HPDE6-E6E7 (cell line): Measurements from ENCODE around the gene RBM27.
A peak's percentile ranks its signal among the peaks of the same experiment; 100 is the strongest.
"Not testable (repeated sequence)": the region's sequence is repeated elsewhere in the genome, so short reads cannot be mapped to it uniquely, and the experiment has no call there.

ENCODE experiments used
- DNase-seq: peaks from one replicate; pipeline ENCODE4 v3.0.0; 2011; ENCODE audit warnings: missing footprints; ENCODE audit errors: extremely low spot score

RBM27 gene, protein sequence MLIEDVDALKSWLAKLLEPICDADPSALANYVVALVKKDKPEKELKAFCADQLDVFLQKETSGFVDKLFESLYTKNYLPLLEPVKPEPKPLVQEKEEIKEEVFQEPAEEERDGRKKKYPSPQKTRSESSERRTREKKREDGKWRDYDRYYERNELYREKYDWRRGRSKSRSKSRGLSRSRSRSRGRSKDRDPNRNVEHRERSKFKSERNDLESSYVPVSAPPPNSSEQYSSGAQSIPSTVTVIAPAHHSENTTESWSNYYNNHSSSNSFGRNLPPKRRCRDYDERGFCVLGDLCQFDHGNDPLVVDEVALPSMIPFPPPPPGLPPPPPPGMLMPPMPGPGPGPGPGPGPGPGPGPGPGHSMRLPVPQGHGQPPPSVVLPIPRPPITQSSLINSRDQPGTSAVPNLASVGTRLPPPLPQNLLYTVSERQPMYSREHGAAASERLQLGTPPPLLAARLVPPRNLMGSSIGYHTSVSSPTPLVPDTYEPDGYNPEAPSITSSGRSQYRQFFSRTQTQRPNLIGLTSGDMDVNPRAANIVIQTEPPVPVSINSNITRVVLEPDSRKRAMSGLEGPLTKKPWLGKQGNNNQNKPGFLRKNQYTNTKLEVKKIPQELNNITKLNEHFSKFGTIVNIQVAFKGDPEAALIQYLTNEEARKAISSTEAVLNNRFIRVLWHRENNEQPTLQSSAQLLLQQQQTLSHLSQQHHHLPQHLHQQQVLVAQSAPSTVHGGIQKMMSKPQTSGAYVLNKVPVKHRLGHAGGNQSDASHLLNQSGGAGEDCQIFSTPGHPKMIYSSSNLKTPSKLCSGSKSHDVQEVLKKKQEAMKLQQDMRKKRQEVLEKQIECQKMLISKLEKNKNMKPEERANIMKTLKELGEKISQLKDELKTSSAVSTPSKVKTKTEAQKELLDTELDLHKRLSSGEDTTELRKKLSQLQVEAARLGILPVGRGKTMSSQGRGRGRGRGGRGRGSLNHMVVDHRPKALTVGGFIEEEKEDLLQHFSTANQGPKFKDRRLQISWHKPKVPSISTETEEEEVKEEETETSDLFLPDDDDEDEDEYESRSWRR

DNA sequence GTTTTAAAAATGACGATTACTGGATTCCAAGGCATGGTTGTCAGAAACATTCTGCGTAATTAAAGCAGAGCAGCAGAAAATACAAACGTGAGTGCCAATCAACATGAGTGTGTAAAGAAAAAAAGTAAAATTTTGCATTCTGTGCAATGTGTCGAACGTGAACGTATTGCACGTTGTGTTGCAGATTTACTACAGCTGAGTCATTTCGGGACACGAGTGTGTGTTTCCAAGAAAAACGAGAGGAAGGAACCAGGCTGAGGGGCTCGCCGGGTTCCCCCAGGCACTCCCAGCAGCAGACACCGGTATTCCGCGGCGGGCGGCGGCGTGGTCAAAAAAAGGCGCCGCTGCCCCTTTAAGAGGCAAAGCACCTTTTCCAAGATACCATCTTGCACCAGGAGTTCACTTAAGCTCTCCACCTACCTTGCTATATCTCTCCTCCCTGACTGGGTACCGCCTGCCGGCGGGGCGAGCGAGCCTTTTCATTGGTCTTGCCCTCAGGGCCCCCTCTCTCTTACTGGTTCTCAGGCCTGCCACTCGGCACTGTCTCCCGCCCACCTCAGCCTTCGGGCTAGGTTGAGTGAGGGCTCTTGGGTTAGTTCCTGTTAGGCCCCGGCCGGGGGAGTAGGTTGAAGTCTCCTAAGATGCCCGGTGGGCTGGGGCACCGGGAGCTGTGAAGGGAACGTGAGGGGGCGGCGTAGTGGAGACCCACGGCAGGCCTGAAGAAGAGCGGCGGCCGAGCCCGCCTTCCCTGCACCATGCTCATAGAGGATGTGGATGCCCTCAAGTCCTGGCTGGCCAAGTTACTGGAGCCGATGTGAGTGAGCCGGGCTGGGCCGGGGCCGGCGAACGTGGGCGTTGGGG, at the start of gene RBM27:
RBM27 (plus strand) TSS at position 595 of the 861 bp plus-strand sequence; CDS start at position 756, 161 bp downstream.
- DNase-seq: peak; percentile 100

DNA sequence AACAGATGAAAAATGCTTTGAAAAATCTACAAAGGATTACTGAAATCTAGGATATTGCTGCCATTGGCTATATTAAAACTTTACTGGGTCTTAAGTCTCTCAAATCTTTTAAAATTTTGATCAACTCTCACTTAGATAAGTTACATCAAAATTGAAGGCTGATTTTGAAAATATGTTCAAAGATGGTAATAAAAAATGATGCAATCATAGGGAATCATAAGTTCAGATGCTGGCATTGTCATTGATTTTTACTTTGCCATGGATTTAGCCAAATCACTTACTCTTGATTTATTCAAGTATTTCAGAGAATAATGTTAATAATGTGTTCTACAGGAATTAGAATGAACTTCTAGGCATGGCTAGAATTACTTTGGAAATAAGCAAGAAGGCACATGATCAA, 45.1 kb upstream of the RBM27 start:
- DNase-seq: no peak

DNA sequence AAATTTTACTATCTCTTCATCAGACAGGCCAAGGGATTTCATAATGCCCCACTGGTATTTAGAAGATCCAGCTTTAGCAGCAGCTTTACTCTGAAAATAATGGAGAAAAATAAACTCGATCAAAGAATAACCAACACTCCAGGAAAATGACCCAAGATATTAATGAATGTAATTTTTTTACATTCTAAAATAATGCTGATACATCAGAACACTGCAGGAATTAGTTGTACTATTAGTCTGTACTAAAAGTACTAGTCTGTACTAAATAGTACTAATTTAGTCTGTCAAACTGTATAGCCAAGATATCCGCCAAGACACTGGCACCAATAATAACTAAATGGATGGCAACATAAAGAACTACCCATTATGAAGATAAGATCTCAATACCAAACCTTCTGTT, 39.0 kb upstream of the RBM27 start:
- DNase-seq: no peak

DNA sequence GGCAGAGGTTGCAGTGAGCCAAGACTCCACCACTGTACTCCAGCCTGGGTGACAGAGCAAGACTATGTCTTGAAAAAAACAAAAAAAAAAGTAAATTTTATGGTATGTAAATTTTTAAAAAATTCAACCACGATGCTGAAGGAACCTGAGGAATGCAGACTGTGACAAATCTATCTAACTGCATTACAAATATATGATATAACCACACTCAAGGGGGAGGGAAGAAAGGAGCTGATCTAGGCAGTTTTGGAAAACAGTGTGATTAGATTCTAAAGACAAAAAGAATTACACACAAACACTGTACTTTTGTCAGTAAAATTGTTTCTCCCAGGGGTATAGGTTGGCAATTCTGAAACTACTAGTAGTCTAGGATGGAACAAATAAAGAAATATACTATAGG, 37.9 kb upstream of the RBM27 start:
- DNase-seq: no peak

DNA sequence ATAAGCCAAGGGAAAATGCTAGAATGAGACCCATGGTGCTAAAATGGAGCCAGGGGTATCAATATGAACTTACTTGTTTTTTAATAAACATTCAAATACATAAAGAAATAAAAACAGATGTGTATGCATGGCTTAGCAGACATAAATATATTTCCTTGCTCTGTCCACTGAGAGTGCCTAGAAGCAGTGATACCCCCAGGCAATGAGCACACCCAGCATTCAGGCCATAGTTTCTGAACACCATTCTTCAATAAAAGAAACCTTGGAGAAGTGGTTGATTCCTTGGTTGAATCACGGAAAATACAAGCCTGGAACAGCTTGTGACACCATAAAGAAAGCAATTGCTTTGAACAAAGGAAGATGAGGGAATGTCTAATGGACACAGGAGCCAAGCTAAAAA, 37.5 kb upstream of the RBM27 start:
- DNase-seq: no peak

DNA sequence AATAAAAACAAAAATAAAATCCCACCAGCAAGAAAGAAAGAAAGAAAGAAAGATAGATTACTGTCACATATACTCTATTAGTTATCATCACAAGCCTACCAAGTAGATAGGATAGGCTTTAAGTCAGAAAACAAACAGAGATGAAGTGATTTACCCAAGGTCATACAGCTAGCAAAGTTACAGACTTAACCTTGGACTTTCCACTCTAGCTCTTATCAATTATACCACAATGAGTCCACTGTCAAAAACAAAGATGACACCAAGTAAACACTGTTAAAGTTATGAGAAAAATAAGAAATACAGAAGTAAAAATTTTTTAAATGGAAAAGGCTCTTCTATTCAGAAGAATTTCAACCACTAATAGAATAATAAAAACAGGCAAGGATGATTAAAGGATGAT, 34.3 kb upstream of the RBM27 start:
- no peak for DNase-seq

DNA sequence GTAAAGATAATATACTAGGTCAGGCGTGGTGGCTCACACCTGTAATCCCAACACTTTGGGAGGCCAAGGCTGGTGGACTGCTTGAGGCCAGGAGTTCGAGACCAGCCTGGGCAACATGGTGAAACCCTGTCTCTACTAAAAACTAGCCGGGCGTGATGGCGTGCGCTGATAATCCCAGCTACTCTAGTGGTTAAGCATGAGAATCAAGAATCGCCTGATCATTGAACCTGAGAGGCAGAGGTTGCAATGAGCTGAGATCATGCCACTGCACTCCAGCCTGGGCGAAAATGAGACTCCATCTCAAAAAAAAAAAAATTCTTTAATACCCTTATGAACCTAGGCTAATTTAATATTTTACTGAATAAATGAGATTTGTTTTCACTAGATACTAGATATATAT, 30.4 kb upstream of the RBM27 start:
- not testable (repeated sequence) for DNase-seq

DNA sequence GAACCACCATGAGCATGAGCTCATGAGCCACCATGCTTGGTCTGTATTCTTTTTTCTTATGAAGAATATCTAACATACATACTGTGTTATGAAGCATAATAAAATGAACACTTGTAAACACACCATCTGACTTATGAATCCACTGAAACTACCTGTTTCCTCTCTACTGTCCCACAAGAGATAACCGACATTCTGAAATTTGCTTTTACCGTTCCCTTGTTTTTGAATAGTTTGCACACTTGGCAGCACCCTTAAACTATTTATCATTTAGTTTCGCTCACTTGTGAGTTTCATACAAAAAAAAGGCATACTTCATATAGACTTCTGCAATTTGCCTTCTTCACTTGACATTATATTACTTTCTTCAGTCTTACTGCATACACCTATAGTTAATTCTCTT, 29.8 kb upstream of the RBM27 start:
- DNase-seq: no peak

DNA sequence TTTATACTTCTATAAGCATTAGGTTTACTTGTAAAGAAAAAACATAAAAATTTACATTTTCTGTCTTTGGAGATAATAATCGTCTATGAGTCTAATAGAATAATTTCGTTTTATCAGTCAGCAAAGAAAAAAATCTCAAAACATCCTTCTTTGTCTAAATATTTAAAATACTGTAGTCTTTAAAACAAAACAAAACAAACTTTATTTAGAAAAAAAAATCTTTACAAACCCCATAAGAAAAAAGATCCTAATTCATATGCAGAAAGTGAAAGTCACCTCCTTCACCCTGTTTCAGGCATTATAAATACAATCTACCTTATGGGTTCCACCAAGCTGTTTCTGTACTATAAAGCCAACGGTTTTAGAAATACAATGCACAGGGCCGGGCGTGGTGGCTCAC, 26.6 kb upstream of the RBM27 start:
- DNase-seq: no peak

DNA sequence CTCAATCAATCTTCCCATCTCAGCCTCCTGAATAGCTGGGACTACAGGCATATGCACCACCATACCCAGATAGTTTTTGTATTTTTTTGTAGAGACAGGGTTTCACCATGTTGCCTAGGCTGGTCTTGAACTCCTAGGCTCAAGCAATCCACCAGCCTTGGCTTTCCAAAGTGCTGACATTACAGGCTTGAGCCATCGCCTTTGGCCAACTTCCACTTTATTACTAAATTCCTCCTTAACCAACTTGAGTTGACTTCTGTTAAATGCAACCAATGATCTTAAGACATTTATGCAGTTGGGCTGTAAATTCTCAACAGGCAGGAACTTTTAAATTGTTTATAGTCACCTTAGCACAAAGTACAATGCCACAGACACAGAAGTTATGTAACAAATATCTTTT, 23.7 kb upstream of the RBM27 start:
- DNase-seq: no peak

DNA sequence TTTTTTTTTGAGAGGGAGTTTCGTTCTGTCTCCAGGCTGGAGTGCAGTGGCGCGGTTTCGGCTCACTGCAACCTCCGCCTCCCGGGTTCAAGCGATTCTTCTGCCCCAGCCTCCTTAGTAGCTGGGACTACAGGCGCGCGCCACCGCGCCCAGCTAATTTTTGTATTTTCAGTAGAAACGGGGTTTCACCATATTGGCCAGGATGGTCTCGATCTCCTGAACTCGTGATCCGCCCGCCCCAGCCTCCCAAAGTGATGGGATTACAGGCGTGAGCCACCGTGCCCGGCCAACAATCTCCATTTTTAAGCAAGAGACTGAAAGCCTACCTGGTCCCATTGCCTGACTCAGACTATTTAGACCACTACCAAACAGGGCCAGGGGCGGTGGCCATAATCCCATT, 20.0 kb upstream of the RBM27 start:
- DNase-seq: not testable (repeated sequence)

DNA sequence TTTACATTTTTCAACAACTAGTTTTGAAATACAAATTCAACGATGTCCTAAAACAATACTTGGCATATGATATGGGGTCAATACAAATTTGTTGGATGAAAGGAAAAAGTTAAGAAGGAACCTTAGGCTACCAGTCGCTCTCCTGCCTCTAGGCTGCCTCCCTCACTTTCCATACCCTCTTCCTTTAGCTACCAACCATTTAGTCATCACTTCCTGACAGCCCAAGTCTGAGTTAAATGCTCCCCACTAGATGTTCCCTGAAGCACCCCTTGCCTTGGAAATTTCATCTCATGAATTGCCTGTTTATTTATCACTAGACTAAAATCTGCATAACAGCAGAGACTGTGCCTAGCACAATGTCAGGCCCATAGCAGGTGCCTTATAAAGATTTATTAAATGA, 18.2 kb upstream of the RBM27 start:
- DNase-seq: no peak

DNA sequence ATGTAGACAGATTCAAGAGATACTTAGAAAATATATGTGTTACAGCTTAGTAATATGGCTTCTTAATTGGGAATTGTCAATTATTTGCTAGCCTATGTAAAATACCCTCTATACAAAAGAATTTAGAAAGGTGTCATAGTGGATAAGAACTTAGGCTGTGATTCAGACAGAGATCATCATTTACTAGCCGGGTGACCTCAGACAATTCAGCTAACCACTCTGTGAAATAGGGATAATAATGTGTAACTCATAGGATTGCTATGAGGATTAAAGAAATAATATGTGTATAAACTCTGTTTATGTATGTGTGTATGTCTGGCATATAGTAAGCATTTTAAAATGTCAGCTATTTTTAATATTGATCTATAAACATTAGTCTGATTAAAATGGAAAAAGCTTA, 15.0 kb upstream of the RBM27 start:
- peak; percentile 37 for DNase-seq

DNA sequence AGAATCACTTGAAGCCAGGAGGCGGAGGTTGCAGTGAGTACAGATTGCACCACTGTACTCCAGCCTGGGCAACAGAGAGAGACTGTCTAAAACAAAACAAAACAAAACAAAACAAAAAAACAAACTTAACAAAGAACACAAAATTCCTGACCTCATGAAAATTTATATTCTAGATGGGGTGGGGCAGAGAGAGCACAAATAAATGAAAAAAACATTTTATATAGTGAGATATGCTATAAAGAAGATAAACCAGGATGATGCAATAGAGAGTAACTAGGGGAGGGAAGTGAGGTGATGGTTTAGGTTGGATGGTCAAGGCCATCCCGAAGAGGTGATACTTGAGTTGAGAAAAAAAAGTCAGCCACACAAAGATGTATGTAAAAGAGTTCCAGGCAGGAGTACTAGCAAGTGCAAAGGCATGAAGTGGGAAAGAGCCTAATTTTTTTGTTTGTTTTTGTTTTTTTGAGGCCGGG, 10.8 kb upstream of the RBM27 start:
- DNase-seq: no peak

DNA sequence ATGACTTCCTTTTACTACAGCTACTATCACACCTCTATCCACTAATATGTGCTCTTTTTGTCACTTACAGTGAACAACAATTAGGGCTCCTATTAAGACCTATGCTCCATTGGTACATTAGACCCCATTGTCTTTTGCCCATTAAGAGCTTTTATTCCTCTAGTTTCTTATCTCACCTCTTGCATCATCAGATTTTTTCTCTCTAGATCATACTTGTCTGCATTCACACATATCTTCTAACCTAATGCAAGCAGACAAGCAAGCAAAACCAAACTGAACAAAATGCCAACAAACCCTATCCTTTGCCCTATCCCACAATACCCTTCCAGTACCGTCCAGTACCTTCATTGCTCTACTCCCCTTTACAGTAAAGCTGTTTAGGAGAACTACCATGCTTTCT, 10.1 kb upstream of the RBM27 start:
- no peak for DNase-seq

DNA sequence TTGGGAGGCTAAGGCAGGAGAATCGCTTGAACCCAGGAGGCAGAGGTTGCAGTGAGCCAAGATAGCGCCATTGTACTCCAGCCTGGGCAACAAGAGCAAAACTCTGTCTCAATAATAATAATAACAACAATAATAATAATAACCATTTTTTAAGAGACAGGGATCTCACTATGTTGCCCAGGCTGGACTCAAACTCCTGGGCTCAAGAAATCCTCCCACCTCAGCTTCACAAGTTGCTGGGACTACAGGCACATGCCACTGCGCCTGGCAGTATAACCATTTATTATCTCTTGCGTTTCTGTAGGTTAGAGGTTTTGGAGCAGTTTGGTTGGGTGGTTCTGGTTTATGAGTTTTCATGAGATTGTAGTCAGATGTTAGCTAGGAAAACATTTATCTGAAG, 8.4 kb upstream of the RBM27 start:
- DNase-seq: not testable (repeated sequence)

DNA sequence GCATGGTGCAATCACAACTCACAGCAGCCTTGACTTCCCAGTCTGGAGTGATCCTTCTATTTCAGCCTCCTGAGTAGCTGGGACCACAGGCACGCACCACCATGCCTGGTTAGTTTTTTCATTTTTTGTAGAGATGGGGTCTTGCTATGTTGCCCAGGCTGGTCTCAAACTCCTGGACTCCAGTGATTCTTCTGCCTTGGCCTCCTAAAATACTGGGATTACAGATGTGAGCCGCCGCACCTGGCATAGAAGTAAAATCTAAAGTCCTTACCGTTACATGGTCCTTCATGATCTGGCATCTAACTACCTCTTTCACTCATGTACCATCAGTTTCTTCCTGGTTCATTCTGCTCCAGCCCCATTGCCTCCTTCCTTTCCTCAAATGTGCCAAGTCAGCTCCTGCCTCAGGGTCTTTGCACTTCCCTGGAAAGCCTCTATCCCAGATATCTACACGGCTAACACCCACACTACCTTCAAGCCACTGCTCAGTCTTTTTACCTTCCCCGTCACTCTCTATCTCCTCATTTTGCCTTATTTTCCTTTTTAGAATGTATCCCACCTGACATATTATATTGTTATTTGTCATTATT, 6.9 kb upstream of the RBM27 start:
- DNase-seq: no peak

DNA sequence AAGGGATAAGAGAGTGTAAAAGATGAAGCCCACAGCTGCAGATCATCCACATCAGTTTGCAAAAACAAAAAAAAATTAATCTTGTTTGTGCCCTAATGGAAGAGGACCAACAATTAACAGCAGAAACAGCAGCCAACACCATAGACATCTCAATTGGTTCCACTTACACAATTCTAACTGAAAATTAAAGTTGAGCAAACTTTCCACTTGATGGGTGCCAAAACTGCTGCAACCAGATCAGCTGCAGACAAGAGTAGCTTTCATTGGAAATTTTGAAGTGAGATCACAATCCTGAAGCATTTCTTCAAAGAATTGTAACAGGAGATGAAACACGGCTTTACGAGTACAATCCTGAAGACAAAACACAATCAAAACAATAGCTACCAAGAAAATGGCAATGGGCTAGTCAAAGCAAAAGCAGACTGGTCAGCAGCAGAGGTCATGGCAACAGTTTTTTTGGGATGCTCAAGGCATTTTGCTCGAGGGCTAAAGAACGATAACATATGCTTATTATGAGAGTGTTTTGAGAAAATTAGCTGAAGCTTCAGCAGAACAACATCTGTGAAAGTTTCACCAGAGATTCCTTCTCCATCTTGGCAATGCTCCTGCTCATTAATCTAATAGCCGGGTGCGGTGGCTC, 4.1 kb upstream of the RBM27 start:
- no peak for DNase-seq

DNA sequence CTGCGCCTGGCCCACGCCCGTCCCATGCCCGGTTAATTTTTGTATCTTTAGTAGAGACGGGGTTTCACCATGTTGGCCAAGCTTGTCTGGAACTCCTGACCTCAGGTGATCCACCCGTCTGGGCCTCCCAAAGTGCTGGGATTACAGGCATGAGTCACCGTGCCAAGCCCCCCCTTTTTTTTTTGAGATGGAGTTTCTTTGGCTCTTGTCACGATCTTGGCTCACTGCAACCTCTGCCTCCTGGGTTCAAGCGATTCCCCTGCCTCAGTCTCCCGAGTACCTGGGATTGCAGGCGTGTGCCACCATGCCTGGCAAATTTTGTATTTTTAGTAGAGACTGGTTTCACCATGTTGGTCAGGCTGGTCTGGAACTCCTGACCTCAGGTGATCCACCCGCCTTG, 1.6 kb upstream of the RBM27 start:
- not testable (repeated sequence) for DNase-seq

DNA sequence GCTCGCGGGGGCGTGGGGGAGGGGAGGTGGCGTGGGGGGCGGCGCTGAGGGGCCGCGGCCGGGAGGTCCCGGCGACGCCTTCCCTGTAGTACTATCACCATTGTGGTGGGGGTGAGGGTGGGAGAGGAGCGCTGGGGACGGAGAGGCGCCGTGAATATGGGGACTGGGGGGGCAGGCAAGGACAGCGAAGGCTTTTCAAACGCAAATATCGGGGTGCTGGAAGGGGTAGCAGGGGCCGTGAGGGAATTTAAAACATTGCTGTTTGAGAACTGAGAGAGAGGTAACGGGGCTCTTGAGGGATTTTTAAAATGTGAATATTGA, 427 bp downstream of the RBM27 start:
- DNase-seq: no peak
